Measurements from ENCODE around the gene CAV2. TPM values are rescaled to one million over a fixed set of nuclear protein-coding genes. Genes with fewer than 3 reads are reported as not detected.

CAV2 gene
- total and polyA plus RNA-seq, 2 of the 13 experiments (the other 11 are each of a cell fraction or from before 2014, with no cell fraction given): 0.09 to 0.18 TPM

- TF ChIP-seq ZBTB43 (CRISPR knock-in tag; conservative IDR thresholded peaks at IDR 0.05) (no peak), NONO (IDR thresholded peaks at IDR 0.05) (no peak), NONO (CRISPR knock-in tag; conservative IDR thresholded peaks at IDR 0.05) (no peak), AGO2 (optimal IDR thresholded peaks at IDR 0.05; ENCODE audit: low read depth, low read length) (no peak), NCOA1 (CRISPR knock-in tag; IDR thresholded peaks at IDR 0.05) (no peak), NR3C1 (CRISPR knock-in tag; IDR thresholded peaks at IDR 0.05) (no peak)
Measured at GRCh38 chr7:116543664-116544063, 44.1 kb downstream of the CAV2 start (continued).

- 33% methylated on average over 1 of the region's 1 CpG for WGBS (ENCODE audit: low lambda C conversion rate)
- Histone ChIP-seq H3K4me1 (ENCODE audit: insufficient read depth, low read length) (no peaks in the 10 kb centered on the region), H3K9ac (ENCODE audit: insufficient read depth, low read depth, low read length) (no peak overlapping the region), H4K20me1 (ENCODE audit: insufficient read depth, low read length) (no peaks in the 10 kb centered on the region), H2AFZ (ENCODE audit: low read length) (no peak overlapping the region), H3K9me3 (ENCODE audit: low read length) (no peaks in the 10 kb centered on the region), H3K27me3 (ENCODE audit: control insufficient read depth in 1 of 2, insufficient read depth in 2 of 2, low read length in 2 of 2) (no peaks in the 10 kb centered on the region), H3K79me2 (ENCODE audit: insufficient read depth, low read length) (no peaks in the 10 kb centered on the region), H3K36me3 (replicated peaks in 1 of 2; ENCODE audit: control insufficient read depth in 1 of 2, insufficient read depth in 2 of 2, low read length in 2 of 2) (no peaks in the 10 kb centered on the region), H3K4me2 (ENCODE audit: low read depth, low read length) (no peak overlapping the region), H3K4me3 (replicated peaks in 1 of 3; ENCODE audit: insufficient read depth in 1 of 3, low read depth in 2 of 3, low read length in 3 of 3) (no peak overlapping the region), H3K27ac (ENCODE audit: extremely low read length, insufficient read depth, low read length) (no peak overlapping the region)
- FAIRE-seq (no peak), ATAC-seq (no peak), DNase-seq (ENCODE audit: low spot score) (no peak)
- ChIA-PET CTCF (ENCODE audit: low intra/inter-chr PET ratio, low total read pairs) (no interaction called here), POLR2A (no interaction called here)
- in situ Hi-C loops (cut with HindIII; ENCODE audit: extremely low pct_ligation_motif_present, low pct_unique_long_range_greater_than_20kb): no loop called here
- intact Hi-C loops (cut with micrococcal nuclease; ENCODE audit: unreplicated experiment): no loop called here
- TF ChIP-seq RAD21 (CRISPR knock-in tag; IDR thresholded peaks at IDR 0.05): no peak
- TF ChIP-seq ZBTB37 (CRISPR knock-in tag; IDR thresholded peaks at IDR 0.05): no peak
- no peak for TF ChIP-seq CCDC6 (CRISPR knock-in tag; IDR thresholded peaks at IDR 0.05)
- no peak for TF ChIP-seq ETV6 (CRISPR knock-in tag; conservative IDR thresholded peaks at IDR 0.05)
- TF ChIP-seq GATA4 (IDR thresholded peaks at IDR 0.05; ENCODE audit: borderline replicate concordance, low read depth): no peak
- TF ChIP-seq MXI1 (IDR thresholded peaks at IDR 0.05; ENCODE audit: borderline replicate concordance, low read depth, low read length): no peak
- no peak for TF ChIP-seq ZNF598 (CRISPR knock-in tag; IDR thresholded peaks at IDR 0.05; ENCODE audit: borderline replicate concordance)
- no peak for TF ChIP-seq ARHGAP35 (CRISPR knock-in tag; IDR thresholded peaks at IDR 0.05; ENCODE audit: borderline replicate concordance)
- TF ChIP-seq ZBTB4 (CRISPR knock-in tag; IDR thresholded peaks at IDR 0.05; ENCODE audit: borderline replicate concordance): no peak
- no peak for TF ChIP-seq MIER2 (CRISPR knock-in tag; IDR thresholded peaks at IDR 0.05)
- no peak for TF ChIP-seq MEIS2 (CRISPR knock-in tag; IDR thresholded peaks at IDR 0.05)
- no peak for TF ChIP-seq ELK4 (CRISPR knock-in tag; IDR thresholded peaks at IDR 0.05; ENCODE audit: borderline replicate concordance)
- no TSS peak for BruUV-seq (replicated peaks)
Measured at GRCh38 chr7:116544487-116544886, 44.9 kb downstream of the CAV2 start.

All from HepG2 (cell line).